Dermis microvascular lymphatic vessel endothelial cell (primary cell): ENCODE data around the gene RNF207. TPM values are rescaled to one million over a fixed set of nuclear protein-coding genes. Genes with fewer than 3 reads are reported as not detected.

Experiments used
- DNase-seq, 2 donors: peaks; one replicate each; pipeline versions ENCODE4 v3.0.0 to v3.0.0-alpha.2; 2010; ENCODE audit warnings: low read depth in 2 of 2
- total RNA-seq: library from RNA; depleted of rRNA; stranded (reverse); fragments of >200 nt; gene quantifications from 2 replicates; pipeline ENCODE4 v1.2.1, GENCODE V29; 2014

The RNF207 gene, protein sequence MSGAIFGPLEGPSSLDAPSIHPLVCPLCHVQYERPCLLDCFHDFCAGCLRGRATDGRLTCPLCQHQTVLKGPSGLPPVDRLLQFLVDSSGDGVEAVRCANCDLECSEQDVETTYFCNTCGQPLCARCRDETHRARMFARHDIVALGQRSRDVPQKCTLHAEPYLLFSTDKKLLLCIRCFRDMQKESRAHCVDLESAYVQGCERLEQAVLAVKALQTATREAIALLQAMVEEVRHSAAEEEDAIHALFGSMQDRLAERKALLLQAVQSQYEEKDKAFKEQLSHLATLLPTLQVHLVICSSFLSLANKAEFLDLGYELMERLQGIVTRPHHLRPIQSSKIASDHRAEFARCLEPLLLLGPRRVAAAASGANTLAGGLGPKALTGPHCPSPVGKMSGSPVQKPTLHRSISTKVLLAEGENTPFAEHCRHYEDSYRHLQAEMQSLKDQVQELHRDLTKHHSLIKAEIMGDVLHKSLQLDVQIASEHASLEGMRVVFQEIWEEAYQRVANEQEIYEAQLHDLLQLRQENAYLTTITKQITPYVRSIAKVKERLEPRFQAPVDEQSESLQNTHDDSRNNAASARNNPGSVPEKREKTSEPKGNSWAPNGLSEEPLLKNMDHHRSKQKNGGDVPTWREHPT
- 3.3 and 4.0 TPM in 2 replicates for total RNA-seq

DNA sequence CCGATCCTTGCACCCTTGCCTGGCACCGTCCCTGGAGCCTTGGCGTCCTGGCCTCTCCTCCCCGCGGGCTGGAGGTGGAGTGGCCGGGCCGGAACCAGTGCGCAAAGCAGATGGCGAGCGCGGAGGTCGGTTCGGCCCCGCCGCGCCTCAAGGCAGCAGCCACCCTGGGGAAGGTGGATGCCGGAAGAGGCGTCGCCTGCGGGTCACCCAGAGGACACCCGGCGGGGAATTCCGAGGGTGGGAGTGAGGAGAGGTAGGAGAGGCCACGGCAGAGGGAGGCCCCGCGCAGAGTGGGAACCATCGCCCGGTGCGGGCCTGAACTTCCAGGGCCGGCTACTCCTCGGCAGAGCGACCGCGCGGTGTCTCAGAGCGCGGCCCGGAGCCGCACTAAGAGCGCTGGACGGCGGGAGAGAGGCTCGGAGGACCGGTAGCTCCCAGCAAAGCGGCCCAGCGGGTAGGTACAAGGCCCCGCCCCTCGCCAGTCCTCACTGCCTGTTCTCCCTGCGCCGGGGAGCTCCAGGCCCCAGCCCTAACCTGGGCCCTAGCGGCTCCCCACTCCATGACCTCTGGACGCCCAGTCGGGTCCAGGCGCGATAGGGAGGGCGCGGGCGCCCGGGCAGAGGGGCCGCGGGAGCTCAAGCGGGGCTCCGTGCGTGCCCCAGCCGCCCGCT, at the start of gene RNF207:
Gene RNF207 (plus strand): TSS at position 271 of the 671 bp plus-strand sequence. CDS start 417 bp downstream, outside the sequence.
- peak in 1 of 2 donors; percentile 56 for DNase-seq

DNA sequence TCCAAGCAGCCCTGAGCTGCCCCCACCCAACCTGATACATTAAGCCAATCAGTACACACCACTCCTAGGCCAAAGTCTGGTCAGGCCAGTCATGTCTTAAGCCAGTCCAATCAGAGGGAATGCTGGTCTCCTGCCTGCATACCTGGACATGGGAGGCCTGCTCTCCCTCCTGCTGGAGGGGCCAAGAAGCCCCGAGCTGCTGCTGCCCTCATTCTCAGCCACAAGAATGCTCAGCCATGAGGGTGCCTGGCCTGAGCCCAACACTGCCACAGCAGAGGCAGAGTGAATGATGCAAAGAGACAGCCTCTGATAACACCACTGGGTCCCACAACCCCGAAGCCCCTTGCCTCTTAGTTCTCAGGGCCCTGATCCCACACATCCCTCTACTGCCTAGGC, 48.8 kb upstream of the RNF207 start:
- no peak for DNase-seq

DNA sequence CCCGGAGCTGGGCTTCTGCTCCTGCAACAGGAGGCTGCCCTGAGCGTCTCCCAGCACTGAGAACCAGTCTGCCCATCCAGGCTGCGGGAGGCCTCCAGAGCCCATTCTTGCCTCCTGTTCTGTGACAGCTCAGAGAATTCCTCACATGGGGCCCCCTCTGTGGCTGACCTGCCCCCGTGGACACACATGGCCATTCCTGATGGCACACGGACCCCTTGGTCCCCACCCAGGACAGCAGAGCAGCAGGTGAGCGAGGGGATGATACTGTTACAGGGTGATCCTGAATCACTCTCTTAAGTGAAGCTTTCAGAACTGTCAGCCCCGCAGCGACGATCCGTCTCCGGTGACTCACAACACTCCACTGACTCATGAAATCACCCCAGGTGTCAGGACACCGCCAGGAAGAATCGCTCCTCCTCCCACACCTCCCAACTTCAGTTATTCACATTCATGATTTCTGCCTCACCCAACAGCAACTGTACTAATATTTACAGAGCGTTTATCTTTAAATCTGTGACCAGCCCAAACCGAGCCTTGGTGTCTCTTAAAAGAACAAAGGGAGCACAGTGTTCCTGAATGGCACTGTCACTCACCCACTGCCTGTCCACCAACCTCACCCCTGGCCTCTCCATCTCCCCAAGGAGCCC, 48.3 kb upstream of the RNF207 start:
- peak in 1 of 2 donors; percentile 45 for DNase-seq

DNA sequence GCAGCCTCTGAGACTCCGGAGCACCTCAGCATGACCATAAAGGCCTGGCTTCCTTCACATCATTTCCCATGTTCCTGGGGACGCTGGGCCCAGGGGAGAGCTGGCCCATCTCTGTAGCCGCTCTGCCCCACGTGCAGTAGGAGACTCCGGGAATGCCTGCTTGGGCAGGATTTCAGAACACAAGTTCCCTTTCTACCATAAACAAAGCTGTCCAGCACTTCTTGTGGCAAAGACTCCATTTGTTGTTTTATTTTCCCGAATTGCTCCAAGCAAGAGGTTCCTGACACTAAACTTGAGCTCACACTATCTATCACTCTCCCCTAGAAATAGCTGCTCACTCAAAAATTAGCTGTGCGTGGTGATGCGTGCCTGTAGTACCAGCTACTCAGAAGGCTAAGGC, 47.7 kb upstream of the RNF207 start:
- DNase-seq, result no peak

DNA sequence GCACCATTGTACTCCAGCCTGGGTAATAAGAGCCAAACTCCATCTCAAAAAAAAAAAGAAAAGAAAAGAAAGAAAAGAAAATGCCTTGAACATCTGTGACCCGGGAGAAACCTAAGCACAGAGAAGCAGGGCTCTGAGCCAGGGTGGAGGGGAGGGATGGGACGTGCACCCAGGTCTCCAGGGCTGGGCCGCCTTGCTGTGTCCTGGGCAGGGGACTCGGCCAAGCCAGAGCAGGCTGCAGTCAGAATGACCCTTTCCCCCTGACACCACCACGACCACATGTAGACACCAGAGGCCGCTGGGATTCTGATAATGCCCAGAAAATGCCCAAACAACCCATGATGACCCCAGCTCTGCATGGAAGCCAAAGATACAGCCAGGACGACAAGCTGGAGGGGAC, 43.6 kb upstream of the RNF207 start:
- DNase-seq, result no peak

DNA sequence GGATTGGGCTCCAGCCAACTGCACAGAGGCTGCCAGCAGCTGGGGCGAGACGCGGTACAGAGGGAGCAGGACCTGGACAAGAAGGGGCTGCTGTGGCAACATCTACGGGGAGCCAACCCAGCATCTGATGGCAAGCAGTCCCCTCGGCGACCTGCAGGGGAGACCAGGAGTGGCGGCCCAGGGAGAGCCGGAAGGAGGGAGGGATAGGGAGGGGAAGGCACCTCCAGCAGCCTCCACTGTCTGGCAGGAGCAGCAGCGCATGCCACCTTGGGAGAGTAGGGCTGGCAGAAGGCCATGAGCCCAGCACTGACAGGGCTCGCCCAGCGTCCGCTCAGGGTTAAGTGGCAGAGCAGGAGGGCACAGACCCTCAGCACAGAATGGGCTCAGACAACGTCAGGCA, 43.1 kb upstream of the RNF207 start:
- DNase-seq, result no peak

DNA sequence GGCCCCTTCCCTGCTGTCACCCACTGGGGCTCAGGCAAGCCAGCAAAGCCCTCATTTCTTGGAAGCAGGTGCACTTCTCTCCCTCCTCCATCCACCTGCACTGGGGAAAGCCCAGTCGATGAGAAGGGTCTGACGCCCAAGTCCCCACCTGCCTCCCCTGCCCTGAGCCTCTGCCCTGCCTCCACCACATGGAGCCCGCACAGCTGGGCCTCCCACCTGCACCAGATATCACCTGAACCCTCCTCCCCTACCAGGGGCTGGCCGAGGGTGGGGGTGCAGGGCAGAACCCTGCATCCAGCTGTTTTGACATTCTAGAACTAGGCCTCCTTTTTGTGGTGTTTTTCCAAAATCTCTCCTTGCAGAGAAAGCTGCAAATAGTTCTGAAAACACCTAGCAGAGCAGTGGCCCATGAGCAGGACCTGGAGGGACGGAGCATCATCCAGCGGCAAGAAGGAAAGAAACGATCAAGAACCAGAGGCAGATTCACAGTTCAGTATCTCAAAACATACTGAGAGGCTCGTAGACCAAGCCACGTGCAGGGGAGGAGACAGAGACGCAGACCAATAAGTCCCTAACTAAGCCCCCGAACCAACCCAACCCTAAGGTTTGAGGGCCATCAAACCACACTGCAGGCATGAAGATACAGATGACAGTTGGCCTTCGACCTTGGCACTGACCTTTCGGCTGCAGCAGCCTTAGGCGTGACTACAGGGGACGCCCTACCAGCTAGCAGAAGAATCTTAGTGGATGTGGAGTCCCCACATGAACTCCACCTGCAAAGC, 42.5 kb upstream of the RNF207 start:
- DNase-seq, result no peak

DNA sequence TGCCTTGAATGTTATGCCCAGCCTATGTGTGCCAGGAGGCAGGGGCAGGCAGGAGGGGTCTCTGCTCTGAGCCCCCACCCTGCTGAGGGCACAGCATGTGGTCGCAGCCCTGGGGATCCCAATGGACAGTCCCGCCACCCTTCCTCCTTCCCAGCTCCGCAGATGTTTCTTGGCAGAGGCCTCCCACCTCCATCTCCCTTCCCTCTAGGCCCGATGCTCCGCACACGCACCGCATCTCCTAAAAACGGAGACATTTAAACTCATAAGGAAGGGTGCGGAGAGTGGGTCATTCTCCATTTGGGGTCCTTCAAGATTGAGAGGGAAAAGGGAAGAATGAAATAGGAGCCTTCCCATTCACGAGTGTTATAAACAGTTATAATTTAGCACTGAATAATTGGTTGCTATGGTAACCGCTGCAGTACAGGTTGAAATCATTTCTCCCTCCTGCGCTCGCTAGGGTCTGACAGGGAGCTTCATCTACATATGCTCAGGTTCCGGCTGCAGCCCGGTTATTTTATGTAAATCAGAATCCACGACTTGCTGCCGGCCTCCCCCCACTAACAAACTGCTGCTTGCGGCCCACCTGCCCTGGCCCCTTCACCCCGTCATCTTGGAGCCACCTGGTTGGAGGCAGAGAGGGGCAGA, 41.8 kb upstream of the RNF207 start:
- no peak for DNase-seq

DNA sequence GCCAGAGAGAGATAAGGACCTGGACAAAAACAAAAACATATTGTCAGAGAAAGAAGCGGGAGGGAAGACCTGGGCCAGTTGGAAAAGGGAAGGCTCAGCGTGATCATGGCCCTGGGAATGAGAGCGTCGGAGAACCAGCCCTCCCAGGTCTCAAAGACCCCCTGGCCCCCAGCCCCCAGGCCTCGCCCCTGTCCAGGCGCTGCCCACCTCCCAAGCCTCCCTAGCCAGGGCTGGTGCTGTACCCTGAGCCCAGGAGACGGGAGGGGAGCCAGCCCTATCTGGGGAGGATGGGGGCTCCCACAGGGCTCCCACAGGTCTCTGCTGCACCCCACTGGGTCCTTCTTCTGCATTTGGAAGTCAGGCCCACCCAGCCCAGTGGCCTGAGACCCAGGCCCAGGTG, 40.9 kb upstream of the RNF207 start:
- DNase-seq, result no peak

DNA sequence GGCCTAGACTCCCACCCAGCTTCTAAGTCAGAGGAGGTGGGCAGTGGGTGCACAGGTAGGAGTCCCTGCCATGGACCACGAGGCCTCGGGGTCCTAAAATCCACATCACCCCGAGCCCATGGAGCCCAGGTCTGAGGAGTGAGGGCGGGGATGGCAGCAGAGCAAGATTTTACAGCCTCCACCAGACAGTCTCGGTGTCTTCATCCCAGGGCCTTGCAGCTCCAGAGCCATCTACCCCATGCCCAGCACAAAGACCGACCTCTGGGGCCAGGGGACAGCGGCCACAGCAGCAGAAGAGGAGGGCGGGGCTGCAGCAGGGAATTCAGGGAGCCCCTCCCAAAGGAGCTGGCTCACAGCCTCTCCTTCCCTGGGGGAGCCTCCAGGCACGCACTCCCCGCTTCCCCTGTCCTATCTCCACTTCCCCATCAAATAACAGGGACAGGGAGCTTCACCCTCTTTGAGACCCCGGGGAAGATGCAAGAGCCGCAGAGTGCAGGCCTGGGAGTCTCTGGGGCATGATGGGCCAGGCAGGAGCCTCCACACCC, 40.4 kb upstream of the RNF207 start:
- DNase-seq, result no peak

DNA sequence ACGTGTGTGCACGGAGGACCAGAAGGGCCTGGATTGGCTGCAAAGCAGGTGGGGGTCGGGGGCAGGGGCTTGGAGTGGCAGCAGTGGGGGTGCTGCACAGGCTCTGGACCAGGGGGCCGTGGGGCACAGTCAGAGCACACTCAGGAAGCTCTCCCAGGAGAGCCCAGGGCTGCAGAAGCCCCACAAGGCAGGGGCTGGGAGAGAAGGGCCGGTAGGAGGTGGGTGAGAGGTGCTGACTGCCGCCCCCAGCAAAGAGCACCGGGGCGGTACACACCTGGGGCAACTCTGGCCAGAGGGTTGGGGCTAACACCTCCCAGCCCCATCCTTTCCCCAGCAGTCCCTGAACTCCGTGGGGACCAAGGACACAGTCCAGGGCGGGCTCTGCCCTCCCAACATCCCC, 39.7 kb upstream of the RNF207 start:
- no peak for DNase-seq

DNA sequence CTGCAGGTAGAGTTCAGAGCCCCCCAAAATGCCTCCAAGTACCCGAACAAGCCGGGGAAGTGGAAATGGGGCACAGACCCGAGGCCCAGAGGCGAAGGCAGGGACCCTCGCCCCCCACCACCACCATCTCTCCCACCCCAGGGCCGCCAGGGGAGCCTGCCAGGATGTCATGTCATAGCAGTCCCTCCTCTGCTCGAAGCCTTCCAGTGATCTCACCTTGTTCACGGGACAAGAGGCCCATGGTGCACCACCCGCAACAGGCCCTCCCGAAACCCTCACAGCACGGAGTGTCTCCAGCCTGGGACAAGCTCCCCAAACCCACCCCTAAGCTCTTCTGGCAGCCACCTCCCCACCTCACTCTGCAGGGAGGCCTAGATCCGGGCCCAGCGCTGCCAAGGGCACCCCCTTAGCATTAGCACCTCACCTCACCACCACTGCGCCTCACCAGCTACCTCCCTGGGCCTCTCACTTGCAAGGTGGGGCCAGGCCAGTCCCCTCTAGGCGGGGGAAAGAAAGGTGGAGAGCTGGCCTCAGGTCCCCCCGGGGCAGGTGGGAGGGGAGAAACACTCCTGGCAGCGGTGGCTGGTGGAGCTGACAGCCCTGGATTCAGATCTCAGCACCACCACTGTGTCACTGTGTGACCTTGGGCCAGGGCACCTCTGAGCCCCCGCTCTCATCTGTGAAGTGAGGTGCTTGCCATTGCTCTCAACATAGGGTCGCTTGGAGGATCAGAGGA, 39.1 kb upstream of the RNF207 start:
- no peak for DNase-seq

DNA sequence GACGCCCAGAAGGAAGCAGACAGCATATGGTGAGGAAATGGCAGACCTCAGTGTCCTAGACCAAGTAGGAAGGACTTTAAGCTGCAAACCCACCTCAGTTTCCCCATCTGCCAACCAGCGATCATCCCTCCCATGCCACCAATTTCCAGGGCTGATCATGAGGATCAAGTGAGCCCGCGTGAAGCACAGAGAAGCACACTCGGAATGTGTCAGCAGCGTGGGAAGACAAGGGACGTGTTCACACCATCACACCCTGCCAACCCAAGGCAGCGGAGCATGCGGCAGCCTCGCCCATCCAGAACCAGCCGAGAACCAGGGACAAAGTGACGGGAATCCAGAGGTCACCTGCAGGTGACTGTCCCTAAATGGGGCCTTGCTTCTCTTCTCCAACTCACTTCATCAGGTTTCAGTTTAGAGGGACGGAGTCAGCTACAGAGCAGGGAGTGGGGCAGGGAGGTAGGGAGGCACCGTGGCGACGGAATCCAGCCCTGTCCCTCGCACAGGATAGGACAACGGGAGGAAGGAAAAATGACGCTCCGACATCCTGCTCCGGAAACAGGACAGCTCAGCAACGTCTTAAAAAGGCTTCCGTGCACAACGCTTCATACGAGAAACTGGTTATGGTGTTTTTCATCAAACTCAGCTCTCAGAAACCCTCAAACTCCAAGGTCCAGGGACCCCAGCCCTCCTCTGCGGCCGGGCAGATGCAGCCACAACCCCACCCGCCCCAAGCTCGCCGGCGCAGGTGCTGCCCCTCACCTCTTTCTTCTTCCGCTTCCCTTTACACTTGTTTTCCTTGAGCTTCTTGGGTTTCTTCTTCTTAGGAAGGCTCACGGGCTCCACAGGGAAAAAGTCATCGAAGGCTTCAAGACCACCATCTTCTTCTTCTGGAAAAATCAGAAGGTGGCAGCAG, 38.3 kb upstream of the RNF207 start:
- DNase-seq, result no peak

DNA sequence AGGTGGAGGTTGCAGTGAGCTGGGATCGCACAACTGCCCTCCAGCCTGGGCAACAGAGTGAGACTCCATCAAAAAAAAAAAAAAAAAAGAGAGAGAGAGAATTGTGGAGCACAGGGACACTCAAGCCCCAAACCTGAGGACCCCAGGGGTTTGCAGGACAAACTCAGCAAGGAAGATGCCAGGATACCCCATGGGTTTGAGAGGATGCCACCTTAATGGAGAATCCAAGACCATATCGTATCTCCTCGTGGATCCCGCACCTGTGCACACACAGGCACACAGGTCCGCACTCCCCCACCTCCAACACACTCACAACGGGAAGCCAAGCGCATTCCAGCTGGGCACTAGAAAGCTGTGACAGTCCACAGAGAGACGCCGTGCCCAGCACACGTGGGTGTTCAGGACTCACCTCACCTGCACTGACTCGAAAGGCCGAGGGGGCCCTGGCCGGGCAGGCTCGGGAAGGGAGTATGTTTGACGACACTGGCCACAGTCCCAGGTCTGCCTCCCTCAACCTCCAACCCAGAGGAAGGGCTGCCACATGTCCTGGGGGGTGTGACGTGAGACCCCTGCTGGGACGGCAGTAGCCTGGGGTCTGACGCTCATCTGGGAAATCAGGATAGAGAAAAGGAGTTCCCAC, 36.9 kb upstream of the RNF207 start:
- no peak for DNase-seq

DNA sequence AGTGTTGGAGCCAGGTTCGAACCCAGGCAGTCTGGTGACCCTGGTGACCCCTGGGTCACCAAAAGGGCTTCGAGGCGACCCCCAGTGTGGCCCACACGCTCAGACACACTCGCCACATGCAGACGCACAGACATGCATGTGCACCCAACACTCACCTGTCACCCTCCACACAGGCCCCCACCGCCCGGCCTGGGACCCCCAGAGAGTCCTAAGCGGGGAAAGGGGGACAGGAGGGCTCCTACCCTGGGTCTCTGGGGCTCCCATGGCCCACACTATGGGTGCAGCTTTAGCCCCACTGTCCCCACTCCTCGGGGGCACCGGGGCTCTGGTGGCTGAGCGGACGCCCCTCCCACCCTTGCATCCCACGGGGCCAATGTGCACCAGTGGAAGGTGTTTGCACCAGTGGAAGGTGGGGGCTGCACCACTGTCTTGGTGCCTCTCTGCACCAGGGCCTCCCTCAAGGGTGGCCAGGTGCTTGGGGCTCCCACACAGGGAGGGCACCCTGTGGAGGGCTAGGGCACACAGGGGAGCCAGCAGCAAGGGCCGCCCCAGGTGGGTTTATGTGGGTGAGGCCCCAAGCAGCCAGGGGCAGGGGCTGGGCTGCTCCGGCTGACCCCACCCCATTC, 35.7 kb upstream of the RNF207 start:
- no peak for DNase-seq

DNA sequence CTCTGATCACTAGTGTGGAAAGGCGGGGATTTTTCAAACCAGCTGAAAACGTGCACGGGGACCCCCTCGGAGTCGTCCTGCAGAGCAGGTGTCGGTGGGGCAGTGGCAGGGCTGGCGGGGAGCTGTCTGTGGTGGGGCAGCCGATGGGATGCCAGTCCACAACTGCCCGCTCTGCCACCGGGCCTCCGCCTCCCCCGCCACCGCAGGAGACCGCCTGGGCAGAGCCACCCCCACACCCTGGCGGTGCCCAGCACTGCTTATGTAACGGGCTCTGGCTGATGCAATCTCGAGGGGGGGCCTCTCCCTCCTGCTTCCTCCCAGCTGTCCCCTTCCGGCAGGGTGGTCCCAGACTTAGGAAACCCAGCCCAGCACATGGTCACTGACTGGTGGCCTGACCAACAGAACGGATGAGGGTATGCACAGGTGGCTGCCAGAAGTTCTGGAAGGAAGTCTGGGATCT, 35.1 kb upstream of the RNF207 start:
- no peak for DNase-seq

DNA sequence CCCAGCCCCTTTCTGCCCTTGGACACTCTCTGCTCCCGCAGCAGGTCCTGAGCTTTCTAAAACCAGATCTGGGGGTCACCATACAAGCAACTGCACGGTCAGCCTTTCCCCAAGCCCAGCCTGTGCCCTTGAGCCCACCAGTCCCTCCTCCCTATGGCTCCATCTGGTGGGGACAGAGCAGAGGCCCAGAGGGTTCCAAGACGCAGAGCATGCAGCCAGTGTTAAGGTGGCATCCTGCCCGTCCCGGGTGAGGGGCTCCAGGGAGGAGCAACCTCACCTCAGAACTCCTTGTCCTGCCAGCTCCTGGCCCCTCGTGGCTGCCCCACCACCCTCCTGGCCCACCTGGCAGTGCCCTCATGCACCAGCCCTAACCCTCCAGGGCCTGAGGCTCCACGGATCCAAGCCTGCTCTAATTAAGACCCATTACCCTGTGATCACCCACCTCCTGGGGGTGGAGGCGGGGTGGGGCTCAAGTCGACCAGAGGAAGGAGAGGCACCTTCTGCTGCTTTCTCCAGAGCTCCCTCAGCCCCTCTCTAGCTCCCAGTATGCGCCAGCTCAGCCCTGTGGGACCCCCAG, 34.3 kb upstream of the RNF207 start:
- peak in 1 of 2 donors; percentile 37 for DNase-seq
